Bone marrow (tissue), 2 donors: ENCODE measurements around the gene ZNF416.

Source experiments
- DNase-seq, 2 donors: peaks; one replicate each; lab custom pipeline; 2025; lab: John Stamatoyannopoulos, UW

The ZNF416 gene

GRCh38 chr19:57578487-57579205 lies at the start of gene ZNF416:
TSS of gene ZNF416 (minus strand) at chr19:57578911. CDS start at chr19:57578704, 207 bp downstream.
- peak; percentile 66 to 98 for DNase-seq

DNA sequence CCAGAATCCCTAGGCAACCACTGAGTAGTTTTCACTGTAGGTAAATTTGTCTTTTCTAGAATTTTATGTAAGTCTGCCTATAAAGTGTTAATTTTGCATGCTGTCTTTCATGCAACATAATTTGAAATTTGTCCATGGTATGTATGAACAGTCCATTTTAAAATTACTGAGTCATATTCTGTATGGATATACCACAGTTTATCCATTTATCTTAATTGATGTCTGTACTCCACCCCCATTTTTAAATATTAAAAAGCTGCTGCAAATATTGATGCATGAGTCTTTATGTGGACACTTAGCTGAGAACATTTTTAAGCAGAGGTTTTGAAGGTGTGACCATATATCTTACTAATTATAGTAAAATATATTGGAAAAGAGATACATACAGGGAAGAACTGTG lies 44.4 kb upstream of the ZNF416 start:
- no peak for DNase-seq

DNA sequence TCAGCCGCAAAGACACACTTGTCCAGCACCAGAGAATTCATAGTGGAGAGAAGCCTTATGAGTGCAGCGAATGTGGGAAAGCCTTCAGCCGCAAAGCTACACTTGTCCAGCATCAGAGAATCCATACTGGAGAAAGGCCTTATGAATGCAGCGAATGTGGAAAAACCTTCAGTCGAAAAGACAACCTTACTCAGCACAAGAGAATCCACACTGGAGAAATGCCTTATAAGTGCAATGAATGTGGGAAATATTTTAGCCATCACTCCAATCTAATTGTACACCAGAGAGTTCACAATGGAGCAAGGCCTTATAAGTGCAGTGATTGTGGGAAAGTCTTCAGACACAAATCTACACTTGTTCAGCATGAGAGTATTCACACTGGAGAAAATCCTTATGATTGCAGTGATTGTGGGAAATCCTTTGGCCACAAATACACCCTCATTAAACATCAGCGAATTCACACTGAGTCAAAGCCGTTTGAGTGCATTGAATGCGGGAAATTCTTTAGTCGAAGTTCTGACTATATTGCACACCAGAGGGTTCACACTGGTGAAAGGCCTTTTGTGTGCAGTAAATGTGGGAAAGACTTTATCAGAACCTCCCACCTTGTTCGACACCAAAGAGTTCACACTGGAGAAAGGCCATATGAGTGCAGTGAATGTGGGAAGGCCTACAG lies 42.1 kb upstream of the ZNF416 start:
- DNase-seq: no peak

- DNase-seq: no peak
Observed at GRCh38 chr19:57615346-57615745, 36.6 kb upstream of the ZNF416 start.

GRCh38 chr19:57613941-57614743 lies 35.4 kb upstream of the ZNF416 start, which contains the start of gene ZNF134:
TSS of gene ZNF134 (plus strand) at chr19:57614242. CDS start at chr19:57619469, 5,227 bp downstream.
- DNase-seq: peak; percentile 64 to 88

DNA sequence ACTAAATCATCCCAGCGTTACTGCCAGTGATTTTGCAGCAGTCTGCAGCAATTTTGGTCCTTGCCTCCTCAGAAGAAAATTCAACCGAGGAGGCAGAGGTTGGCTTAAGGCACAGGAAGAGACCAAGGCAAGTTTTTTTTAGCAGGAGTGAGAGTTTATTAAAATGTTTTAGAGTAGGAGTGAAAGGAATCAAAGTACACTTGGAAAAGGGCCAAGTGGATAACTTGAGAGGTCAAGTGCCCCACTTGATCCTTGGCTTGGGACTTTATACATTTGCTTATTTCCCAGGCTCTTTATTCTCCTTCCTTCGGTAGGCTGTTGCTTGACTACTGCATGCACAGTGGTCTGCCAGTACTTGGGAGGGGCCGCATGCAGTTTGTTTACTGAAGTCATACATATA lies 32.4 kb upstream of the ZNF416 start:
- no peak for DNase-seq

DNA sequence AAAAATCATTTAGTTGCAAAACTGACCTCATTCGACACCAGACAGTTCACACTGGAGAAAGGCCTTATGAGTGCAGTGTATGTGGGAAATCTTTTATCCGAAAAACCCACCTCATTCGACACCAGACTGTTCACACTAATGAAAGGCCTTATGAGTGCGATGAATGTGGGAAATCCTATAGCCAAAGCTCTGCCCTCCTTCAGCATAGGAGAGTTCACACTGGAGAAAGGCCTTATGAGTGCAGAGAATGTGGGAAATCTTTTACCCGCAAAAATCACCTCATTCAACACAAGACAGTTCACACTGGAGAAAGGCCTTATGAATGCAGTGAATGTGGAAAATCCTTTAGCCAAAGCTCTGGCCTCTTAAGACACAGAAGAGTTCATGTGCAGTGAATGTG lies 28.2 kb upstream of the ZNF416 start:
- no peak for DNase-seq

DNA sequence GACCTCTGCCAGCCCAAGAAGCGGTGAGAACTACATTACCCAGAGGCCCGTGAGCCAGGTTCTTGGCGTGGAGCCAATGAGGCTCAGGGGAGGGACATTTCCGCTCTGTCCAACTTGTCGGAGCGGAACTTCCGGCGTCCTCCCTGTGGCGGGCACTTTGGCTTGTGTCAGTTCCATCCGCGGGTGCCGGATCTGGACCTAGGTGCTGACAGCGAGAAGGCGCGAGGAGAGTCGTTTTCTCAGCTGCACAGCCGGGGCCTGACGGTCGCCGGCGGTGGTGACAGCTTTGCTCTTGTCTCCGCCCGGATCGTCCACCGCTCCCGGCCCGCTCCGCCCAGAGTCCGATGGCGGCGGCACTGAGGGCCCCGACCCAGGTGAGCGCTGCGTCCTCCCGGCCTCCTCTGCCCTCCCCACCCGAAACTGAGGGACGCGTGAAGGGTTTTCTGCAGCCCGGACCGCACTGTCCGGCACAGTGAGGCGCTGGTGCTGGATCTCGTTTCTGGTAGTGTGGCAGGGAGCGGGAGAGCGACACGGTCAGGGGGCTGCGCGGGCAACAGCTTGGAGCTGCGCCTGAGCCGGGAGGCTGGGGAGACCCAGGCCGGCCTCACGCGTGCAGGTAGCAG lies 21.2 kb upstream of the ZNF416 start, which contains the start of gene ZNF530:
Gene ZNF530, plus strand, starts transcription at position 125 of the 623 bp plus-strand sequence. CDS start 4,461 bp downstream, outside the sequence.
- DNase-seq: peak; percentile 67 to 78

GRCh38 chr19:57599377-57599760 lies 20.7 kb upstream of the ZNF416 start:
- no peak for DNase-seq

DNA sequence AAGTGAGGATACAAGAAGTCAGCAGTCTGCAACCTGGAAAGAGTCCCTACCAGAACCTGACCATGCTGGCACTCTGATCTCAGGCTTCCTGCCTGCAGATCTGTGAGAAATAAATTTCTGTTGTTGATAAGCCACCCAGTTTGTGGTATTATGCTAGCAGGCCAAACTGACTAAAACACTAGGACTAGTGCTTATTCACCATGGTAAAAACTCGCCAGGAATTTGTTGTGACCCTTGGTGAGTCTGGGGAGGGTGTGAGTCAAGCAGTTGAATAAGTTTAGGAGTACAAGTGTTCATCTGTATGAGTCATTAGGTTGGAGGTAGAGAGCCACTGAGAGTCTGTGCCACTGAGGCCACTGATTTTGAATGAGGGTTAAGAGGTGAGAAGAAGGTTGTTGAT lies 8.8 kb upstream of the ZNF416 start:
- DNase-seq: no peak

GRCh38 chr19:57583521-57584416 lies 5.1 kb upstream of the ZNF416 start, which contains the start of gene ZIK1:
TSS of gene ZIK1 (plus strand) at chr19:57584145. CDS start at chr19:57584357, 212 bp downstream.
- peak; percentile 47 to 89 for DNase-seq

DNA sequence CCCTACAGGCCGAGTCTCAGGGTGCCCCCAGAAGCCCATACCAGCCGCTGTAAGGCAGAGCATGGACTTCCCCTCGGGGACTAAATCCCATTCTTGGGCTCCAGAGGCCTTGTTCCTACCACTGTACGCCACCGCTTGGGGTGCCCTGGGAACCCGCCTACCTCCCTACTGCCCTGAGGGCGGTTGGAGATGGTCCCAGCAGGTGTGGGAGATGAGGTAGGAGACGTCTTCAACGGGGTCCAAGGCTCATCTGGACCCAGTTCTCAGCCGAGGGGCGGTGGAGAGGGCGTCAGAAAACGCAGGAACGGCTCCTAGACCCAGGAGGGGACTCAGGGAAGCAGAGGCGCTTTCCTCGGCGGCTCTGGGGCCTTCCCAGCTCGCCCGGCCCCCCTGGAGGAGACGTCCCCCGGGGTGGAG lies 4.4 kb upstream of the ZNF416 start:
- no peak for DNase-seq

DNA sequence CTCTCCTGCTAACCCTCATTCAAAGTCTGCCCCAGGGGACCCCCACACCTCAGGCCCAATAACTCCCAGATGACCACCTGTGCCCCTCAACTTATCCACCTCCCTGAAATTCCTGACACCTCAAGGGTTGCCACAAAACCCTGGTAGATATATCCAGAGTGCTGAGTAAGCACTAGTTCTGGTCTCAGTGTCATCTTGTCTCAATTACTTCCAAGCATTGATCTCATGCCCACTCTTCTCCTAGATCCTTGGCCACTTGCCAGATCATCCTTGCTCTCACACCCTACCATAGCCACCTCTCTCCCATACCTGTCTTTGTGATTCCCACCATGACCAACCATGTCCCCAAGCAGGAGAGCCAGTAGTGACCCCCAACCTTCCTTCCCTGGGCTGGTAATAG lies 2.0 kb downstream of the ZNF416 start:
- no peak for DNase-seq

DNA sequence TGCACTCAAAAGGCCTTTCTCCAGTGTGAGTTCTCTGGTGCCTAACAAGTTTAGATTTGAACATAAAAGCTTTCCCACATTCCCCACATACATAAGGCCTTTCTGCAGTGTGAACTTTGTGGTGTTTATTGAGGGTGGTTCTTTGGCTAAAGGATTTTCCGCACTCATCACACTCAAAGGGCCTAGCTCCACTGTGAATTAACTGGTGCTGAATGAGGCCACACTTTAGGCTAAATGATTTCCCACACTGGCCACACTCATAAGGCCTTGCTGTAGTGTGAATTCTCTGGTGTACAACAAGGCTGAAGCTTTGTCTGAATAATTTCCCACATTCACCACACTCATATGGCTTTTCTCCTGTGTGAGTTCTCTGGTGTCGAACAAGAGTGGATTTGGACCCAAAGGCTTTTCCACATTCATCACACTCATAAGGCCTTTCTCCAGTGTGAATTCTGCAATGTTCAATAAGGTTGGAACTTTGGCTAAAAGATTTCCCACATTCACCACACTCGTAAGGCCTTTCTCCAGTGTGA lies 6.2 kb downstream of the ZNF416 start:
- DNase-seq: no peak

- DNase-seq: no peak
Observed at GRCh38 chr19:57570707-57571106, 8.0 kb downstream of the ZNF416 start.

GRCh38 chr19:57566396-57567265 lies 12.1 kb downstream of the ZNF416 start:
- no peak for DNase-seq

DNA sequence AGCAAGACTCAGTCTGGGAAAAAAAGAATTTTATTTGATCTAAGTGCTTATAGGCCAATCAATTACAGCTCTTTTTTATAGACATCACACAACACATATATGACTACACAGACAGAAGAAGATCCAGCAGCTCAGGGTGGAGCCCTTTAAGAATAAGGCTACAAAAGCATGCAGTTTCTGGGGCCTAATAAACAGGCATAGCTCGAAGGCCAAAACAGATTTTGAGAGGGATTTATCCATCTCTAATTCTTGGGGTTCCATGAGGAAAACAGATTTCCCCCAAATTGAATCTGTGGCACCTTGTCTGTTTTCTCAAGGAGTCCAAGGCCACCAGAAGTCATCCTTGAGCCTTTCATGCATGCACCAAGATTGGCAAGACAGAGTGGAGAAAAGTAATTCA lies 15.2 kb downstream of the ZNF416 start:
- no peak for DNase-seq

- DNase-seq: no peak
Observed at GRCh38 chr19:57560049-57560491, 18.6 kb downstream of the ZNF416 start.

GRCh38 chr19:57559404-57560025 lies 19.2 kb downstream of the ZNF416 start, which contains the start of gene ZNF550:
TSS of gene ZNF550 (minus strand) at chr19:57559863. CDS start at chr19:57559682, 181 bp downstream.
- peak; percentile 61 to 70 for DNase-seq
